AG09319 (cell line): ENCODE measurements around the gene DCLRE1C.

Experiments
- DNase-seq: peaks from one replicate; pipeline ENCODE4 v3.0.0-alpha.2; 2010; ENCODE audit warnings: low read depth; ENCODE audit errors: extremely low read depth
- TF ChIP-seq, protein P1 (sequence below): IDR thresholded peaks from 2 replicates; pipeline ENCODE4 v1.5.1; 2011; ENCODE audit warnings: low read depth, mild to moderate bottlenecking, inconsistent platforms, low read length, moderate library complexity

The DCLRE1C gene

GRCh38 chr10:14858338-14858960, 95.4 kb downstream of the DCLRE1C start:
- TF ChIP-seq, protein P1, sequence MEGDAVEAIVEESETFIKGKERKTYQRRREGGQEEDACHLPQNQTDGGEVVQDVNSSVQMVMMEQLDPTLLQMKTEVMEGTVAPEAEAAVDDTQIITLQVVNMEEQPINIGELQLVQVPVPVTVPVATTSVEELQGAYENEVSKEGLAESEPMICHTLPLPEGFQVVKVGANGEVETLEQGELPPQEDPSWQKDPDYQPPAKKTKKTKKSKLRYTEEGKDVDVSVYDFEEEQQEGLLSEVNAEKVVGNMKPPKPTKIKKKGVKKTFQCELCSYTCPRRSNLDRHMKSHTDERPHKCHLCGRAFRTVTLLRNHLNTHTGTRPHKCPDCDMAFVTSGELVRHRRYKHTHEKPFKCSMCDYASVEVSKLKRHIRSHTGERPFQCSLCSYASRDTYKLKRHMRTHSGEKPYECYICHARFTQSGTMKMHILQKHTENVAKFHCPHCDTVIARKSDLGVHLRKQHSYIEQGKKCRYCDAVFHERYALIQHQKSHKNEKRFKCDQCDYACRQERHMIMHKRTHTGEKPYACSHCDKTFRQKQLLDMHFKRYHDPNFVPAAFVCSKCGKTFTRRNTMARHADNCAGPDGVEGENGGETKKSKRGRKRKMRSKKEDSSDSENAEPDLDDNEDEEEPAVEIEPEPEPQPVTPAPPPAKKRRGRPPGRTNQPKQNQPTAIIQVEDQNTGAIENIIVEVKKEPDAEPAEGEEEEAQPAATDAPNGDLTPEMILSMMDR = no peak
- DNase-seq = no peak

GRCh38 chr10:14855453-14855852, 98.4 kb downstream of the DCLRE1C start:
- TF ChIP-seq, protein P1 = no peak

DNA sequence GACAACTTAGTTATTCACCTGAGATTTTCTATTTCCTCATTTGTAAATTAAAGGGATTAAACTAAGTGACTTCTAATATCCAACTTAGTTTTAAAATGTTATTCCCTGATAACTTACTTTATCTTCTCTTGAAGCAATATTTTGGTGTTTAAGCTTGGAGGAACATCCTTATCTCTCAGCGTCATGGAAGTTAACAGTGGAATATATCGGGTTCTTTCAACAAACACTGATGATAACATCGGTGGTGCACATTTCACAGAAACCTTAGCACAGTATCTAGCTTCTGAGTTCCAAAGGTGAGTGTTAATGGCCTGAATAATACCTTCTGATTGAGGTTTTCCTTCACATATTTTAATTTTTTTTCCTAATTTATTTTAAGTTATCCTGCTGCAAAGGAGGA, 101.7 kb downstream of the DCLRE1C start:
- no peak for DNase-seq
- TF ChIP-seq, protein P1 = no peak

More at GRCh38 chr10:14855453-14855852, 98.4 kb downstream of the DCLRE1C start:
- no peak for DNase-seq
